OCI-LY7 (cell line): ENCODE data around the gene COBL. TPM values are rescaled to one million over a fixed set of nuclear protein-coding genes. Genes with fewer than 3 reads are reported as not detected.

Experiments used
- BruUV-seq: library from RNA; stranded (reverse); fragments of 400-500 nt; replicated peaks from 2 replicates; lab custom pipeline; 2021; lab: Mats Ljungman, UMichigan
- CTCF ChIA-PET: fragments of 300-600 bp; sonication (Branson Sonifier 250); formaldehyde crosslinking; loops from one replicate; lab custom pipeline; 2022; ENCODE audit warnings: antibody characterized with exemption; ENCODE audit not compliant: unreplicated experiment; lab: Charles Lee
- POLR2A ChIA-PET: fragments of 300-600 bp; sonication (Branson Sonifier 250); formaldehyde crosslinking; loops from one replicate; lab custom pipeline; 2022; ENCODE audit warnings: antibody characterized with exemption; lab: Charles Lee
- DNase-seq: peaks from one replicate; pipeline ENCODE4 v3.0.0-alpha.2; 2015; ENCODE audit warnings: low spot score
- H2AFZ ChIP-seq: fragments of 200-600 bp; sonication (generic), shearing (Covaris generic); 2 replicates; pipeline ENCODE4 v1.6.1; 2014; ENCODE audit warnings: mild to moderate bottlenecking, antibody characterized with exemption, low read length, moderate library complexity
- H3K27ac ChIP-seq: fragments of 200-600 bp; sonication (generic); 2 replicates; pipeline ENCODE4 v1.5.1; 2014; ENCODE audit warnings: mixed run types, low read depth, mild to moderate bottlenecking, moderate library complexity, low read length, inconsistent platforms; ENCODE audit not compliant: poor library complexity, severe bottlenecking
- H3K36me3 ChIP-seq: fragments of 200-600 bp; sonication (generic); 2 replicates; pipeline ENCODE4 v1.6.1; 2014; ENCODE audit warnings: mild to moderate bottlenecking, antibody characterized with exemption, low read length, moderate library complexity, mixed read lengths; ENCODE audit not compliant: insufficient read depth
- H3K4me1 ChIP-seq: fragments of 200-600 bp; sonication (generic); 2 replicates; pipeline ENCODE4 v1.5.1; 2014; ENCODE audit warnings: mild to moderate bottlenecking, low read length; ENCODE audit not compliant: insufficient read depth, poor library complexity, severe bottlenecking
- H3K4me2 ChIP-seq: fragments of 200-600 bp; sonication (generic); 2 replicates; pipeline ENCODE4 v1.6.1; 2014; ENCODE audit warnings: mild to moderate bottlenecking, low read length
- H3K4me3 ChIP-seq: fragments of 200-600 bp; sonication (generic); 2 replicates; pipeline ENCODE4 v1.5.1; 2014; ENCODE audit warnings: mild to moderate bottlenecking, low read depth, low read length; ENCODE audit not compliant: poor library complexity, severe bottlenecking
- H3K79me2 ChIP-seq: fragments of 200-600 bp; sonication (generic); 2 replicates; pipeline ENCODE4 v1.6.1; 2016; ENCODE audit warnings: low read depth, mild to moderate bottlenecking, low read length, moderate library complexity, mixed read lengths; ENCODE audit not compliant: insufficient read depth
- H3K9me2 ChIP-seq: fragments of 200-600 bp; sonication (generic); 2 replicates; pipeline ENCODE4 v1.6.1; 2016; ENCODE audit warnings: mild to moderate bottlenecking, low read length, mixed read lengths; ENCODE audit not compliant: insufficient read depth
- H3K9me3 ChIP-seq: fragments of 200-600 bp; sonication (generic); 2 replicates; pipeline ENCODE4 v1.6.1; 2014; ENCODE audit warnings: mild to moderate bottlenecking, mixed run types, low read length, mixed read lengths
- H4K20me1 ChIP-seq: fragments of 200-600 bp; sonication (generic); 2 replicates; pipeline ENCODE4 v1.6.1; 2014; ENCODE audit warnings: mild to moderate bottlenecking, antibody characterized with exemption, low read length, moderate library complexity, mixed read lengths; ENCODE audit not compliant: insufficient read depth
- CTCF ChIP-seq: fragments of 200-600 bp; sonication (generic); conservative IDR thresholded peaks from 2 replicates; pipeline ENCODE4 v1.5.1; 2014; ENCODE audit warnings: mild to moderate bottlenecking, antibody characterized with exemption, low read length, moderate library complexity, mixed read lengths
- EZH2phosphoT487 ChIP-seq: fragments of 200-600 bp; sonication (generic); IDR thresholded peaks from 2 replicates; pipeline ENCODE4 v1.6.1; 2018; ENCODE audit warnings: low read depth, borderline replicate concordance, mild to moderate bottlenecking, mixed run types, antibody characterized with exemption, low read length, moderate library complexity, mixed read lengths
- intact Hi-C: fragments of 100-400 bp; cut with micrococcal nuclease; formaldehyde crosslinking; loops from one replicate; pipeline ENCODE4 v1.10.0; 2022; ENCODE audit not compliant: unreplicated experiment
- total RNA-seq, 2 experiments: library from RNA; depleted of rRNA in 1 of 2; stranded (reverse); fragments of >200 nt in 1 of 2; shearing (Covaris generic) in 1 of 2; gene quantifications; 2 replicates each; pipeline ENCODE4 v1.2.3, GENCODE V29; 2014 to 2022

COBL gene
- total RNA-seq, 2 experiments from 2014 or later = not detected

- DNase-seq = no peak
- no peak overlapping the region for H2AFZ ChIP-seq
- no peaks in the 10 kb centered on the region for H3K36me3 ChIP-seq
- ChIA-PET POLR2A (interaction anchor here (0.6 kb wide), 1 partner anchor 431 kb away, joined by 4 read pairs; no protein-coding TSS in a partner anchor), CTCF (no interaction called here)
- no peaks in the 10 kb centered on the region; the same call in 1 of the 2 replicates for H4K20me1 ChIP-seq
- no peak overlapping the region for H3K4me2 ChIP-seq
- H3K9me2 ChIP-seq = no peaks in the 10 kb centered on the region
- no peaks in the 10 kb centered on the region for H3K79me2 ChIP-seq
- no TSS peak for BruUV-seq
- intact Hi-C loops = no loop called here
- H3K4me3 ChIP-seq = no peak overlapping the region
- no peak overlapping the region for H3K27ac ChIP-seq
- no peaks in the 10 kb centered on the region for H3K9me3 ChIP-seq
- no peak for TF ChIP-seq EZH2phosphoT487
- TF ChIP-seq CTCF = no peak
- no peaks in the 10 kb centered on the region for H3K4me1 ChIP-seq
Observed at GRCh38 chr7:51278797-51279196, 37.8 kb downstream of the COBL start.

GRCh38 chr7:51276967-51277366 lies 39.6 kb downstream of the COBL start:
- Histone ChIP-seq H3K36me3 (no peaks in the 10 kb centered on the region), H3K4me1 (no peaks in the 10 kb centered on the region), H3K4me2 (no peak overlapping the region), H3K9me2 (no peaks in the 10 kb centered on the region), H2AFZ (no peak overlapping the region), H3K4me3 (no peak overlapping the region), H3K27ac (no peak overlapping the region), H4K20me1 (no peaks in the 10 kb centered on the region; the same call in 1 of the 2 replicates), H3K79me2 (no peaks in the 10 kb centered on the region), H3K9me3 (no peaks in the 10 kb centered on the region)
- intact Hi-C loops = no loop called here
- BruUV-seq = no TSS peak
- DNase-seq = no peak
- POLR2A ChIA-PET = interaction anchor here (0.5 kb wide), 1 partner anchor 95 kb away, joined by 5 read pairs; no protein-coding TSS in a partner anchor
- CTCF ChIA-PET = no interaction called here
- TF ChIP-seq CTCF (no peak), EZH2phosphoT487 (no peak)

GRCh38 chr7:51276091-51276605 lies 40.5 kb downstream of the COBL start:
- H2AFZ ChIP-seq = no peak overlapping the region
- ChIA-PET CTCF (no interaction called here), POLR2A (interaction anchor here (0.5 kb wide), 2 partner anchors 37 to 282 kb away, joined by 3 to 4 read pairs; no protein-coding TSS in a partner anchor)
- H3K9me2 ChIP-seq = no peaks in the 10 kb centered on the region
- intact Hi-C loops = no loop called here
- no peaks in the 10 kb centered on the region for H3K4me1 ChIP-seq
- no peak overlapping the region for H3K4me2 ChIP-seq
- no peak overlapping the region for H3K27ac ChIP-seq
- no peak overlapping the region for H3K4me3 ChIP-seq
- no TSS peak for BruUV-seq
- no peaks in the 10 kb centered on the region; the same call in 1 of the 2 replicates for H4K20me1 ChIP-seq
- TF ChIP-seq CTCF (no peak), EZH2phosphoT487 (no peak)
- DNase-seq = no peak
- H3K36me3 ChIP-seq = no peaks in the 10 kb centered on the region
- H3K79me2 ChIP-seq = no peaks in the 10 kb centered on the region
- no peaks in the 10 kb centered on the region for H3K9me3 ChIP-seq
